HFF-Myc (cell line): ENCODE measurements around the gene DDHD1.

ENCODE experiments used
- DNase-seq: peaks from one replicate; pipeline ENCODE4 v3.0.0-alpha.2; 2011; ENCODE audit warnings: low read depth; ENCODE audit errors: extremely low read depth
- H3K4me3 ChIP-seq: replicated peaks from 2 replicates; pipeline ENCODE4 v1.5.1; 2011; ENCODE audit warnings: low read depth, mild to moderate bottlenecking, control low read depth, low read length
- TF ChIP-seq, protein P1 (sequence below): IDR thresholded peaks from 2 replicates; pipeline ENCODE4 v1.5.1; 2012; ENCODE audit warnings: mild to moderate bottlenecking, low read depth, low read length, control low read depth; ENCODE audit errors: missing control alignments

Gene DDHD1

GRCh38 chr14:53062856-53063255, 90.3 kb downstream of the DDHD1 start:
- DNase-seq = no peak
- H3K4me3 ChIP-seq = no peak overlapping the region
- TF ChIP-seq, protein P1, sequence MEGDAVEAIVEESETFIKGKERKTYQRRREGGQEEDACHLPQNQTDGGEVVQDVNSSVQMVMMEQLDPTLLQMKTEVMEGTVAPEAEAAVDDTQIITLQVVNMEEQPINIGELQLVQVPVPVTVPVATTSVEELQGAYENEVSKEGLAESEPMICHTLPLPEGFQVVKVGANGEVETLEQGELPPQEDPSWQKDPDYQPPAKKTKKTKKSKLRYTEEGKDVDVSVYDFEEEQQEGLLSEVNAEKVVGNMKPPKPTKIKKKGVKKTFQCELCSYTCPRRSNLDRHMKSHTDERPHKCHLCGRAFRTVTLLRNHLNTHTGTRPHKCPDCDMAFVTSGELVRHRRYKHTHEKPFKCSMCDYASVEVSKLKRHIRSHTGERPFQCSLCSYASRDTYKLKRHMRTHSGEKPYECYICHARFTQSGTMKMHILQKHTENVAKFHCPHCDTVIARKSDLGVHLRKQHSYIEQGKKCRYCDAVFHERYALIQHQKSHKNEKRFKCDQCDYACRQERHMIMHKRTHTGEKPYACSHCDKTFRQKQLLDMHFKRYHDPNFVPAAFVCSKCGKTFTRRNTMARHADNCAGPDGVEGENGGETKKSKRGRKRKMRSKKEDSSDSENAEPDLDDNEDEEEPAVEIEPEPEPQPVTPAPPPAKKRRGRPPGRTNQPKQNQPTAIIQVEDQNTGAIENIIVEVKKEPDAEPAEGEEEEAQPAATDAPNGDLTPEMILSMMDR = no peak

GRCh38 chr14:53060046-53060445, 93.1 kb downstream of the DDHD1 start:
- H3K4me3 ChIP-seq = no peak overlapping the region
- no peak for DNase-seq
- TF ChIP-seq, protein P1 = no peak

DNA sequence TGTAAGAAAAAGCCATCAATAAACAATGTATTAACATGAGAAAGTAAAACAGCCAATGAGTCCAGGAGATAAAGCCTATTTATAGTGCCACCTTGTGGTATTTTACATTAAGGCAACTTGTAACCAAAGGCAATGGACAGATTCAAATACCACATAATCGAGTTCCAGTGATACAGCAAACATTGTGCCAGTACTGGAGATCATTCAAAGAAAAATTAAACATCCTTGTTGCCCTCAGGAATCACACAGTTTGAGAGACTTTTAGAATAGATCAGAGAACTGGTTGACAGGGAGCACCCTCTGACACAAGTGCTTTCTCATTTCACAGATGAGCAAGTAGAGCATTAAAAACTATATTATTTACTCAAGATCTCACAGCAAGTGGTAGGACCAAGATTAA, 98.1 kb downstream of the DDHD1 start:
- TF ChIP-seq, protein P1 = peak; percentile 54
- peak; percentile 48 for DNase-seq
- H3K4me3 ChIP-seq = no peak overlapping the region

DNA sequence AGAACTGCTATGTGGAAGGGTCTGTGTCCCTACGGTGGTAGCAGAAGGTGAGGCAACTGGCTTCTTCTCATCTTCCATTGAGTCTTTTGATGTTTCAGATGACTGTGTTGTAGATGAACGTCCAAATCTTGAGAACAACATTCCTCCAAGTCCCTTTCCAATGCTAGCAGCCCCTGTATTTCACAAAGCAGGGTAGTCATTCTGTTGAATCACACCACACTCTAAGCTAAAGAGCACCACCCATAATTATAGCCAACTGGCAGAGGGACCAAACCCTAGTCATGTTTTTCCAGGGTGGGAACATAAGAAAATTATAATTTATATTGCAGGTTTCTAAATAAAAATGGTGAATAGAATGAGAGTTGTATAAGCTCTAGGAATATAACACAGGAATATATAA, 98.7 kb downstream of the DDHD1 start:
- no peak for DNase-seq
- TF ChIP-seq, protein P1 = no peak
- H3K4me3 ChIP-seq = no peak overlapping the region

DNA sequence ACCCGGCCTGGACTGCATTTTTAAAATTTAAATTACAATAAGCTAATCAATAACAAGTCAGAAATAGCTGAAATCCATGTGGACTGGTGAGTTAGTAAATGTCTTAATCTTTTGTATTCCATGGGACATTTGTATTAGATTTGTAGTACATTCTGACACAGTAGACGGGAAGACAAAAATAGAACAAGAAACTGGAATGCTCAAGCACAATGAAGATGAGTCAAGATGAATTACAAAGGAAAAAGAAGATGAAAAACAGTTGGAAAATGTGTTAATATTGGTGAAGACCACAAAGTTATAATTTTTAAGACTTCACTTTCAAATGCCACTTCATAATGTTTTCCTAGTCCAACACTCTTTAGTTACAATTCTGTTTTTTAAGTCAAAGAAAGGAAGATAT, 104.5 kb downstream of the DDHD1 start:
- DNase-seq = no peak
- TF ChIP-seq, protein P1 = no peak
- H3K4me3 ChIP-seq = no peak overlapping the region

- no peak overlapping the region for H3K4me3 ChIP-seq
- no peak for DNase-seq
- TF ChIP-seq, protein P1 = no peak
Measured at GRCh38 chr14:53047307-53048069, 105.6 kb downstream of the DDHD1 start.

GRCh38 chr14:53044486-53044885, 108.6 kb downstream of the DDHD1 start:
- TF ChIP-seq, protein P1 = no peak

More at GRCh38 chr14:53044486-53044885, 108.6 kb downstream of the DDHD1 start:
- H3K4me3 ChIP-seq = no peak overlapping the region
- no peak for DNase-seq
